ENCODE data around the gene HEATR5A.

- TF ChIP-seq, protein P1, sequence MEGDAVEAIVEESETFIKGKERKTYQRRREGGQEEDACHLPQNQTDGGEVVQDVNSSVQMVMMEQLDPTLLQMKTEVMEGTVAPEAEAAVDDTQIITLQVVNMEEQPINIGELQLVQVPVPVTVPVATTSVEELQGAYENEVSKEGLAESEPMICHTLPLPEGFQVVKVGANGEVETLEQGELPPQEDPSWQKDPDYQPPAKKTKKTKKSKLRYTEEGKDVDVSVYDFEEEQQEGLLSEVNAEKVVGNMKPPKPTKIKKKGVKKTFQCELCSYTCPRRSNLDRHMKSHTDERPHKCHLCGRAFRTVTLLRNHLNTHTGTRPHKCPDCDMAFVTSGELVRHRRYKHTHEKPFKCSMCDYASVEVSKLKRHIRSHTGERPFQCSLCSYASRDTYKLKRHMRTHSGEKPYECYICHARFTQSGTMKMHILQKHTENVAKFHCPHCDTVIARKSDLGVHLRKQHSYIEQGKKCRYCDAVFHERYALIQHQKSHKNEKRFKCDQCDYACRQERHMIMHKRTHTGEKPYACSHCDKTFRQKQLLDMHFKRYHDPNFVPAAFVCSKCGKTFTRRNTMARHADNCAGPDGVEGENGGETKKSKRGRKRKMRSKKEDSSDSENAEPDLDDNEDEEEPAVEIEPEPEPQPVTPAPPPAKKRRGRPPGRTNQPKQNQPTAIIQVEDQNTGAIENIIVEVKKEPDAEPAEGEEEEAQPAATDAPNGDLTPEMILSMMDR (IDR thresholded peaks at IDR 0.05) = no peak
- no peak for TF ChIP-seq POLR2A (IDR thresholded peaks at IDR 0.05)
- TF ChIP-seq EP300 (IDR thresholded peaks at IDR 0.05) = no peak
- TF ChIP-seq POLR2AphosphoS5 (IDR thresholded peaks at IDR 0.05) = no peak
Measured at GRCh38 chr14:31426663-31427062, 6.3 kb upstream of the HEATR5A start.

All from gastroesophageal sphincter (tissue), 3 donors.